ENCODE data around the gene FILIP1. TPM values are rescaled to one million over a fixed set of nuclear protein-coding genes. Genes with fewer than 3 reads are reported as not detected.

The FILIP1 gene
- polyA plus RNA-seq, 3 donors, result not detected

- DNase-seq, result no peak
- no peak for TF ChIP-seq CTCF (IDR thresholded peaks at IDR 0.05)
- Histone ChIP-seq H3K4me3 (replicated peaks in 1 of 3; ENCODE audit: low read depth in 2 of 3, low read length in 3 of 3) (no peak overlapping the region), H3K36me3 (replicated peaks in 1 of 2; ENCODE audit: control insufficient read depth in 1 of 2, insufficient read depth in 2 of 2, low read length in 2 of 2) (no peaks in the 10 kb centered on the region), H3K4me2 (replicated peaks; ENCODE audit: extremely low read depth, low read length, poor library complexity, severe bottlenecking) (no peak overlapping the region), H3K27ac (ENCODE audit: low read depth in 1 of 2, low read length in 2 of 2) (no peak overlapping the region), H3K27me3 (ENCODE audit: control insufficient read depth in 2 of 2, insufficient read depth in 2 of 2, low read length in 2 of 2) (no peaks in the 10 kb centered on the region), H3K9ac (ENCODE audit: insufficient read depth, low read length, poor library complexity, severe bottlenecking) (no peak overlapping the region), H3K79me2 (ENCODE audit: insufficient read depth, low read length) (no peaks in the 10 kb centered on the region), H2AFZ (ENCODE audit: insufficient read depth, low read depth, low read length, poor library complexity, severe bottlenecking) (no peak overlapping the region), H4K20me1 (ENCODE audit: insufficient read depth, low read length) (no peaks in the 10 kb centered on the region), H3K4me1 (ENCODE audit: control insufficient read depth in 1 of 2, insufficient read depth in 2 of 2, low read length in 2 of 2) (no peaks in the 10 kb centered on the region), H3K9me3 (replicated peaks in 1 of 2; ENCODE audit: control insufficient read depth in 1 of 2, insufficient read depth in 1 of 2, low read length in 2 of 2) (no peaks in the 10 kb centered on the region)
- intact Hi-C loops (cut with micrococcal nuclease), result no loop called here
- no peak overlapping the region for H3K27ac Mint-ChIP-seq
- no peak overlapping the region for H3K4me3 Mint-ChIP-seq
- no peaks in the 10 kb centered on the region for H3K36me3 Mint-ChIP-seq
- peaks cover 0 to 2% (median 1%) of the 10 kb centered on the region in 3 donors for H3K27me3 Mint-ChIP-seq (ENCODE audit: low read depth in 3 of 3)
- WGBS (ENCODE audit: insufficient coverage), result 92% methylated on average over 1 of the region's 3 CpGs
- peaks cover 0 to 4% (median under 1%) of the 10 kb centered on the region in 7 donors for H3K9me3 Mint-ChIP-seq
- no peaks in the 10 kb centered on the region for H3K4me1 Mint-ChIP-seq
Measured at GRCh38 chr6:75403563-75404080, 90.0 kb downstream of the FILIP1 start.

- DNase-seq, result no peak
- Histone ChIP-seq H3K4me1 (ENCODE audit: control insufficient read depth in 1 of 2, insufficient read depth in 2 of 2, low read length in 2 of 2) (no peaks in the 10 kb centered on the region), H4K20me1 (ENCODE audit: insufficient read depth, low read length) (no peaks in the 10 kb centered on the region), H3K79me2 (ENCODE audit: insufficient read depth, low read length) (no peaks in the 10 kb centered on the region), H3K4me3 (replicated peaks in 1 of 3; ENCODE audit: low read depth in 2 of 3, low read length in 3 of 3) (no peak overlapping the region), H3K36me3 (replicated peaks in 1 of 2; ENCODE audit: control insufficient read depth in 1 of 2, insufficient read depth in 2 of 2, low read length in 2 of 2) (no peaks in the 10 kb centered on the region), H3K27ac (ENCODE audit: low read depth in 1 of 2, low read length in 2 of 2) (no peak overlapping the region), H3K27me3 (ENCODE audit: control insufficient read depth in 2 of 2, insufficient read depth in 2 of 2, low read length in 2 of 2) (no peaks in the 10 kb centered on the region), H3K9ac (ENCODE audit: insufficient read depth, low read length, poor library complexity, severe bottlenecking) (no peak overlapping the region), H3K4me2 (replicated peaks; ENCODE audit: extremely low read depth, low read length, poor library complexity, severe bottlenecking) (no peak overlapping the region), H2AFZ (ENCODE audit: insufficient read depth, low read depth, low read length, poor library complexity, severe bottlenecking) (no peak overlapping the region), H3K9me3 (replicated peaks in 1 of 2; ENCODE audit: control insufficient read depth in 1 of 2, insufficient read depth in 1 of 2, low read length in 2 of 2) (no peaks in the 10 kb centered on the region)
- Mint-ChIP-seq H3K9me3 (peaks cover 0 to 4% (median 2%) of the 10 kb centered on the region in 7 donors), H3K27me3 (ENCODE audit: low read depth in 3 of 3) (peaks cover 0 to 2% (median 1%) of the 10 kb centered on the region in 3 donors), H3K4me3 (no peak overlapping the region), H3K27ac (no peak overlapping the region), H3K4me1 (no peaks in the 10 kb centered on the region), H3K36me3 (no peaks in the 10 kb centered on the region)
- no peak for TF ChIP-seq CTCF (IDR thresholded peaks at IDR 0.05)
- intact Hi-C loops (cut with micrococcal nuclease), result no loop called here
- 80% methylated on average over 1 of the region's 3 CpGs for WGBS (ENCODE audit: insufficient coverage)
Measured at GRCh38 chr6:75402296-75402695, 91.3 kb downstream of the FILIP1 start.
